GM23248 (cell line): ENCODE results near the gene KIF6.

Source experiments
- EZH2 ChIP-seq: fragments of 200-600 bp; sonication (generic); IDR thresholded peaks from 2 replicates; pipeline ENCODE4 v1.6.1; 2018; ENCODE audit warnings: antibody characterized with exemption, mild to moderate bottlenecking; ENCODE audit not compliant: insufficient read depth, poor library complexity, severe bottlenecking
- EZH2phosphoT487 ChIP-seq: fragments of 200-600 bp; sonication (generic); IDR thresholded peaks from 2 replicates; pipeline ENCODE4 v1.6.1; 2018; ENCODE audit warnings: antibody characterized with exemption, moderate library complexity, mild to moderate bottlenecking, low read depth; ENCODE audit not compliant: insufficient read depth

GRCh38 chr6:39498096-39498495 is 227.1 kb downstream of the KIF6 start:
- no peak for TF ChIP-seq EZH2phosphoT487
- no peak for TF ChIP-seq EZH2
